ENCODE data around the gene KIF26B.

Gene KIF26B

GRCh38 chr1:245503548-245503947 is 348.8 kb downstream of the KIF26B start:
- Mint-ChIP-seq H3K27me3 (peaks cover 5% of the 10 kb centered on the region), H3K9me3 (no peaks in the 10 kb centered on the region), H3K36me3 (ENCODE audit: low read depth) (no peaks in the 10 kb centered on the region), H3K27ac (no peak overlapping the region), H3K4me3 (no peak overlapping the region), H3K4me1 (ENCODE audit: low read depth) (peaks cover 16% of the 10 kb centered on the region)
- intact Hi-C loops (cut with micrococcal nuclease) = no loop called here

- Mint-ChIP-seq H3K27ac (no peak overlapping the region), H3K4me1 (ENCODE audit: low read depth) (peaks cover 29% of the 10 kb centered on the region), H3K4me3 (no peak overlapping the region), H3K9me3 (no peaks in the 10 kb centered on the region), H3K36me3 (ENCODE audit: low read depth) (no peaks in the 10 kb centered on the region), H3K27me3 (peaks cover 18% of the 10 kb centered on the region)
- intact Hi-C loops (cut with micrococcal nuclease) = no loop called here
Measured at GRCh38 chr1:245510144-245510543, 355.4 kb downstream of the KIF26B start.

- H3K4me3 Mint-ChIP-seq = no peak overlapping the region
- H3K9me3 Mint-ChIP-seq = no peaks in the 10 kb centered on the region
- H3K27me3 Mint-ChIP-seq = peaks cover 23% of the 10 kb centered on the region
Measured at GRCh38 chr1:245512181-245512888, 357.6 kb downstream of the KIF26B start.

GRCh38 chr1:245512980-245513578 is 358.3 kb downstream of the KIF26B start:
- H3K27me3 Mint-ChIP-seq = peaks cover 25% of the 10 kb centered on the region
- intact Hi-C loops (cut with micrococcal nuclease) = no loop called here
- no peaks in the 10 kb centered on the region for H3K36me3 Mint-ChIP-seq (ENCODE audit: low read depth)
- H3K4me3 Mint-ChIP-seq = peak overlapping the region; percentile 2
- H3K4me1 Mint-ChIP-seq (ENCODE audit: low read depth) = peaks cover 39% of the 10 kb centered on the region
- H3K9me3 Mint-ChIP-seq = no peaks in the 10 kb centered on the region
- no peak overlapping the region for H3K27ac Mint-ChIP-seq

More at GRCh38 chr1:245512181-245512888, 357.6 kb downstream of the KIF26B start:
- Mint-ChIP-seq H3K27ac (no peak overlapping the region), H3K36me3 (ENCODE audit: low read depth) (no peaks in the 10 kb centered on the region), H3K4me1 (ENCODE audit: low read depth) (peaks cover 39% of the 10 kb centered on the region)
- intact Hi-C loops (cut with micrococcal nuclease) = no loop called here

- no peaks in the 10 kb centered on the region for H3K9me3 Mint-ChIP-seq
- intact Hi-C loops (cut with micrococcal nuclease) = no loop called here
- no peaks in the 10 kb centered on the region for H3K36me3 Mint-ChIP-seq (ENCODE audit: low read depth)
- peaks cover 24% of the 10 kb centered on the region for H3K4me1 Mint-ChIP-seq (ENCODE audit: low read depth)
- peaks cover 17% of the 10 kb centered on the region for H3K27me3 Mint-ChIP-seq
- no peak overlapping the region for H3K4me3 Mint-ChIP-seq
- no peak overlapping the region for H3K27ac Mint-ChIP-seq
Measured at GRCh38 chr1:245516284-245516759, 361.5 kb downstream of the KIF26B start.

GRCh38 chr1:245520611-245521010 is 365.8 kb downstream of the KIF26B start:
- no peaks in the 10 kb centered on the region for H3K9me3 Mint-ChIP-seq
- H3K27me3 Mint-ChIP-seq = peaks cover 13% of the 10 kb centered on the region
- no peaks in the 10 kb centered on the region for H3K36me3 Mint-ChIP-seq (ENCODE audit: low read depth)
- H3K4me1 Mint-ChIP-seq (ENCODE audit: low read depth) = peaks cover 10% of the 10 kb centered on the region
- no peak overlapping the region for H3K27ac Mint-ChIP-seq
- intact Hi-C loops (cut with micrococcal nuclease) = no loop called here
- H3K4me3 Mint-ChIP-seq = no peak overlapping the region

- Mint-ChIP-seq H3K27me3 (peaks cover 12% of the 10 kb centered on the region), H3K36me3 (ENCODE audit: low read depth) (no peaks in the 10 kb centered on the region), H3K9me3 (no peaks in the 10 kb centered on the region), H3K4me1 (ENCODE audit: low read depth) (peaks cover 7% of the 10 kb centered on the region), H3K4me3 (no peak overlapping the region), H3K27ac (no peak overlapping the region)
- intact Hi-C loops (cut with micrococcal nuclease) = no loop called here
Measured at GRCh38 chr1:245526141-245526540, 371.4 kb downstream of the KIF26B start.

GRCh38 chr1:245528258-245528635 is 373.5 kb downstream of the KIF26B start:
- peaks cover 7% of the 10 kb centered on the region for H3K4me1 Mint-ChIP-seq (ENCODE audit: low read depth)
- H3K27ac Mint-ChIP-seq = no peak overlapping the region
- H3K36me3 Mint-ChIP-seq (ENCODE audit: low read depth) = no peaks in the 10 kb centered on the region
- intact Hi-C loops (cut with micrococcal nuclease) = no loop called here
- peaks cover 12% of the 10 kb centered on the region for H3K27me3 Mint-ChIP-seq
- no peak overlapping the region for H3K4me3 Mint-ChIP-seq
- no peaks in the 10 kb centered on the region for H3K9me3 Mint-ChIP-seq

GRCh38 chr1:245530937-245531336 is 376.2 kb downstream of the KIF26B start:
- Mint-ChIP-seq H3K36me3 (ENCODE audit: low read depth) (no peaks in the 10 kb centered on the region), H3K4me3 (no peak overlapping the region), H3K27ac (no peak overlapping the region), H3K4me1 (ENCODE audit: low read depth) (peaks cover 7% of the 10 kb centered on the region), H3K9me3 (no peaks in the 10 kb centered on the region), H3K27me3 (peaks cover 8% of the 10 kb centered on the region)
- intact Hi-C loops (cut with micrococcal nuclease) = no loop called here

GRCh38 chr1:245537992-245538391 is 383.2 kb downstream of the KIF26B start:
- no peaks in the 10 kb centered on the region for H3K36me3 Mint-ChIP-seq (ENCODE audit: low read depth)
- peaks cover 15% of the 10 kb centered on the region for H3K27me3 Mint-ChIP-seq
- no peaks in the 10 kb centered on the region for H3K4me1 Mint-ChIP-seq (ENCODE audit: low read depth)
- H3K4me3 Mint-ChIP-seq = no peak overlapping the region
- intact Hi-C loops (cut with micrococcal nuclease) = no loop called here
- peaks cover 6% of the 10 kb centered on the region for H3K9me3 Mint-ChIP-seq
- H3K27ac Mint-ChIP-seq = no peak overlapping the region

- Mint-ChIP-seq H3K27ac (no peak overlapping the region), H3K36me3 (ENCODE audit: low read depth) (no peaks in the 10 kb centered on the region), H3K4me1 (ENCODE audit: low read depth) (no peaks in the 10 kb centered on the region), H3K27me3 (peaks cover 15% of the 10 kb centered on the region), H3K4me3 (no peak overlapping the region), H3K9me3 (peaks cover 6% of the 10 kb centered on the region)
- intact Hi-C loops (cut with micrococcal nuclease) = no loop called here
Measured at GRCh38 chr1:245538671-245539070, 383.9 kb downstream of the KIF26B start.

GRCh38 chr1:245541369-245541768 is 386.6 kb downstream of the KIF26B start:
- Mint-ChIP-seq H3K36me3 (ENCODE audit: low read depth) (no peaks in the 10 kb centered on the region), H3K27ac (no peak overlapping the region), H3K27me3 (peaks cover 15% of the 10 kb centered on the region), H3K9me3 (peaks cover 6% of the 10 kb centered on the region), H3K4me3 (no peak overlapping the region), H3K4me1 (ENCODE audit: low read depth) (no peaks in the 10 kb centered on the region)
- intact Hi-C loops (cut with micrococcal nuclease) = no loop called here

GRCh38 chr1:245542365-245542764 is 387.6 kb downstream of the KIF26B start:
- no peak overlapping the region for H3K4me3 Mint-ChIP-seq
- no peaks in the 10 kb centered on the region for H3K4me1 Mint-ChIP-seq (ENCODE audit: low read depth)
- H3K36me3 Mint-ChIP-seq (ENCODE audit: low read depth) = no peaks in the 10 kb centered on the region
- intact Hi-C loops (cut with micrococcal nuclease) = no loop called here
- no peak overlapping the region for H3K27ac Mint-ChIP-seq
- peaks cover 17% of the 10 kb centered on the region for H3K27me3 Mint-ChIP-seq
- no peaks in the 10 kb centered on the region for H3K9me3 Mint-ChIP-seq

- Mint-ChIP-seq H3K27me3 (peaks cover 13% of the 10 kb centered on the region), H3K36me3 (ENCODE audit: low read depth) (no peaks in the 10 kb centered on the region), H3K9me3 (no peaks in the 10 kb centered on the region), H3K27ac (no peak overlapping the region), H3K4me1 (ENCODE audit: low read depth) (no peaks in the 10 kb centered on the region), H3K4me3 (no peak overlapping the region)
- intact Hi-C loops (cut with micrococcal nuclease) = no loop called here
Measured at GRCh38 chr1:245544236-245544635, 389.5 kb downstream of the KIF26B start.

GRCh38 chr1:245546875-245547274 is 392.1 kb downstream of the KIF26B start:
- Mint-ChIP-seq H3K27ac (no peak overlapping the region), H3K4me1 (ENCODE audit: low read depth) (no peaks in the 10 kb centered on the region), H3K27me3 (peaks cover 18% of the 10 kb centered on the region), H3K9me3 (no peaks in the 10 kb centered on the region), H3K36me3 (ENCODE audit: low read depth) (no peaks in the 10 kb centered on the region), H3K4me3 (no peak overlapping the region)
- intact Hi-C loops (cut with micrococcal nuclease) = no loop called here

Data from dendritic cell treated with granulocyte-macrophage colony-stimulating factor and Interleukin-4, amounts not matched to agents 40 ng/mL and 50 ng/mL, for 4 days (primary cell).